SK-N-SH treated with all-trans-retinoic acid at 6 μM for 48 hours (cell line): ENCODE measurements around the gene AGBL3.

Experiments used
- GLIS3 ChIP-seq: fragments of 250-450 bp; sonication (Bioruptor Pico); IDR thresholded peaks from 2 replicates; pipeline ENCODE4 v1.5.0; 2020; ENCODE audit warnings: mild to moderate bottlenecking, moderate library complexity
- PATZ1 ChIP-seq: fragments of 250-450 bp; sonication (Bioruptor Pico); IDR thresholded peaks from 2 replicates; pipeline ENCODE4 v1.8.0; 2020; ENCODE audit warnings: mild to moderate bottlenecking, moderate library complexity, borderline replicate concordance
- POU6F1 ChIP-seq: fragments of 250-450 bp; sonication (Bioruptor Pico); IDR thresholded peaks from 2 replicates; pipeline ENCODE4 v1.8.0; 2021; ENCODE audit warnings: low read depth, mild to moderate bottlenecking, moderate library complexity, borderline replicate concordance
- RARB ChIP-seq: fragments of 250-450 bp; sonication (Bioruptor Pico); IDR thresholded peaks from 2 replicates; pipeline ENCODE4 v1.8.0; 2021; ENCODE audit warnings: mild to moderate bottlenecking, moderate library complexity
- ZC3H10 ChIP-seq: fragments of 250-450 bp; sonication (Bioruptor Pico); IDR thresholded peaks from 2 replicates; pipeline ENCODE4 v1.5.1; 2021; ENCODE audit warnings: mild to moderate bottlenecking, moderate library complexity
- ZFP3 ChIP-seq: fragments of 250-450 bp; sonication (Bioruptor Pico); IDR thresholded peaks from 2 replicates; pipeline ENCODE4 v1.5.0; 2020; ENCODE audit warnings: mild to moderate bottlenecking, moderate library complexity

GRCh38 chr7:135158874-135159273 is 172.6 kb downstream of the AGBL3 start:
- TF ChIP-seq POU6F1 (CRISPR knock-in tag): no peak
- TF ChIP-seq RARB (CRISPR knock-in tag): no peak
- TF ChIP-seq ZFP3 (CRISPR knock-in tag): no peak
- no peak for TF ChIP-seq GLIS3 (CRISPR knock-in tag)
- no peak for TF ChIP-seq PATZ1 (CRISPR knock-in tag)
- no peak for TF ChIP-seq ZC3H10 (CRISPR knock-in tag)
